GM18909 (cell line): Measurements from ENCODE around the gene PCDHB5.
"Not testable (repeated sequence)": the region's sequence is repeated elsewhere in the genome, so short reads cannot be mapped to it uniquely, and the experiment has no call there.

Source experiments
- ATAC-seq: cut with Tn5 transposase; IDR thresholded peaks from one replicate; pipeline ENCODE4 v1.9.1; 2021; ENCODE audit warnings: mild to moderate bottlenecking; ENCODE audit not compliant: unreplicated experiment, poor library complexity

Gene PCDHB5

GRCh38 chr5:141135030-141135717, at the start of gene PCDHB5:
Gene PCDHB5, plus strand, starts transcription at chr5:141135206. Its CDS starts 229 bp downstream, at chr5:141135435.
- ATAC-seq = no peak

GRCh38 chr5:141094481-141095262, 40.3 kb upstream of the PCDHB5 start, which contains the start of gene PCDHB2:
Gene PCDHB2, plus strand, starts transcription at chr5:141094615. Its CDS starts 176 bp downstream, at chr5:141094791.
- no peak for ATAC-seq

- no peak for ATAC-seq
These were observed 39.8 kb upstream of the PCDHB5 start for GRCh38 chr5:141095263-141095641.

DNA sequence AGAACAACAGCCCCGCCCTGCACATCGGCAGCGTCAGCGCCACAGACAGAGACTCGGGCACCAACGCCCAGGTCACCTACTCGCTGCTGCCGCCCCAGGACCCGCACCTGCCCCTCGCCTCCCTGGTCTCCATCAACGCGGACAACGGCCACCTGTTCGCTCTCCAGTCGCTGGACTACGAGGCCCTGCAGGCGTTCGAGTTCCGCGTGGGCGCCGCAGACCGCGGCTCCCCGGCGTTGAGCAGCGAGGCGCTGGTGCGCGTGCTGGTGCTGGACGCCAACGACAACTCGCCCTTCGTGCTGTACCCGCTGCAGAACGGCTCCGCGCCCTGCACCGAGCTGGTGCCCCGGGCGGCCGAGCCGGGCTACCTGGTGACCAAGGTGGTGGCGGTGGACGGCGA, 38.8 kb upstream of the PCDHB5 start:
- ATAC-seq = not testable (repeated sequence)

DNA sequence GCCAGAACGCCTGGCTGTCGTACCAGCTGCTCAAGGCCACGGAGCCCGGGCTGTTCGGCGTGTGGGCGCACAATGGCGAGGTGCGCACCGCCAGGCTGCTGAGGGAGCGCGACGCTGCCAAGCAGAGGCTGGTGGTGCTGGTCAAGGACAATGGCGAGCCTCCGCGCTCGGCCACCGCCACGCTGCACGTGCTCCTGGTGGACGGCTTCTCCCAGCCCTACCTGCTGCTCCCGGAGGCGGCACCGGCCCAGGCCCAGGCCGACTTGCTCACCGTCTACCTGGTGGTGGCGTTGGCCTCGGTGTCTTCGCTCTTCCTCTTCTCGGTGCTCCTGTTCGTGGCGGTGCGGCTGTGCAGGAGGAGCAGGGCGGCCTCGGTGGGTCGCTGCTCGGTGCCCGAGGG, 38.4 kb upstream of the PCDHB5 start:
- not testable (repeated sequence) for ATAC-seq

- no peak for ATAC-seq
These were observed 34.7 kb upstream of the PCDHB5 start, which contains the start of gene PCDHB3 for GRCh38 chr5:141100243-141100805. Gene PCDHB3, plus strand, starts transcription at chr5:141100473. Its CDS starts 177 bp downstream, at chr5:141100650.

- no peak for ATAC-seq
These were observed 33.9 kb upstream of the PCDHB5 start for GRCh38 chr5:141101059-141101458.

- ATAC-seq = not testable (repeated sequence)
These were observed 32.9 kb upstream of the PCDHB5 start for GRCh38 chr5:141102070-141102469.

DNA sequence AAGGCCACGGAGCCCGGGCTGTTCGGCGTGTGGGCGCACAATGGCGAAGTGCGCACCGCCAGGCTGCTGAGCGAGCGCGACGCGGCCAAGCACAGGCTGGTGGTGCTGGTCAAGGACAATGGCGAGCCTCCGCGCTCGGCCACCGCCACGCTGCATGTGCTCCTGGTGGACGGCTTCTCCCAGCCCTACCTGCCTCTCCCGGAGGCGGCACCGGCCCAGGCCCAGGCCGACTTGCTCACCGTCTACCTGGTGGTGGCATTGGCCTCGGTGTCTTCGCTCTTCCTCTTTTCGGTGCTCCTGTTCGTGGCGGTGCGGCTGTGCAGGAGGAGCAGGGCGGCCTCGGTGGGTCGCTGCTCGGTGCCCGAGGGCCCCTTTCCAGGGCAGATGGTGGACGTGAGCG, 32.5 kb upstream of the PCDHB5 start:
- ATAC-seq = not testable (repeated sequence)

DNA sequence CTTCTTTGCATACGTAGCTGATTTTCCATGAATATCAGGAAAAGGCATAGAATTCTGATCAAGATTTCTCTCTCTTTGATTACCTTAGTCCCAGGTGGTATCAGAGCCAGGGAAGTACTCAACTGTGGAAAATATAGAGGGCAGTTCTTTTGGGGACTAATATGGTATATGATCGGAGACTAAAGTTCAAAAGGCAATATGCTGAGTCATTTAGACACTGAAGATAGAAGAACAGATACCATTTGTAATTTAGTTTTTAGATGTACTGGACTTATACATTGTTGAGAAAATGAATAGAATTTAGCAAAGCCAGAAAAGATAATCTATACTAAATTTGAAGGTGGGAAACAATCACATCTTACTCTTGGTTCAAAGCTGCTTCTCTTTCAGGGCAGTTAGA, 29.7 kb upstream of the PCDHB5 start:
- no peak for ATAC-seq

DNA sequence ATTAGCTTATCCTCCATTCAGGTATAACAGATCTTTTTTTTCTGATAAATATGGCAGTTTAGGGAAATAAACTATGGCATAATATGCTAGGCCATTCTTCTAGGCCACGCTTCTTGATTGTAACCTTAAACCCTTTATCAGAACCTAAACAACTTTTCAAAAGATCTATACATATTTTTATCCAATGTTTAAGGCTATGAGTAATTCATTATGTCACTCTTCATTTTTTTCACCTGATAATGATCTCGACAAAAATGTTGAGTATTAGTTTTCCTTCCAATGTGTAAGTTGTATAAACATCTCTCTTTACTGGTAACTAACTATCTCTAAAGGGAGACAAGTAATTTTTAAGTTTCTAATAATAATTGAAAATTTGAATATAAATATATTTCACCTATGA, 15.8 kb upstream of the PCDHB5 start:
- no peak for ATAC-seq

DNA sequence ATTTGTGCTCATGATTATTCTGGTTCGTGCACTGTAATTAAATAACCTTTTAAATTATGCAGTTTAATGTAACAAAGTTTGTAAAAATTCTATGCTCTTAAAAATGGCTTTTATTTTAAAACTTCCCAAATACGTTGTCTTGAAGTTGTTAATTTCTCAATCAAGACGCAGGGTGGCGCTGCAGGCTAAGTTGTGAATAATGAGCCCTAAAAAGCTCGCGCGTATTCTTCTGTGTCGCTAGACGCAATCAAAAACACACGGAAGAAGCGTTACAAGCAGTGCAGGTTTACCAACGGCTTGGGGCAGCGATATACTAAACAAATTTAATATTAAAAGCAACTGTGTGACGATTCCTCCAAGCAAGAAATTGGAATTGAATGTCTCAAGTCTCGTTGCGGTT, 13.4 kb upstream of the PCDHB5 start, which contains the start of gene PCDHB4:
TSS of gene PCDHB4 (plus strand) at position 256 of the 400 bp plus-strand sequence. CDS start 181 bp downstream, outside the sequence.
- ATAC-seq = no peak

- ATAC-seq = no peak
These were observed 13.0 kb upstream of the PCDHB5 start for GRCh38 chr5:141121985-141122384.

DNA sequence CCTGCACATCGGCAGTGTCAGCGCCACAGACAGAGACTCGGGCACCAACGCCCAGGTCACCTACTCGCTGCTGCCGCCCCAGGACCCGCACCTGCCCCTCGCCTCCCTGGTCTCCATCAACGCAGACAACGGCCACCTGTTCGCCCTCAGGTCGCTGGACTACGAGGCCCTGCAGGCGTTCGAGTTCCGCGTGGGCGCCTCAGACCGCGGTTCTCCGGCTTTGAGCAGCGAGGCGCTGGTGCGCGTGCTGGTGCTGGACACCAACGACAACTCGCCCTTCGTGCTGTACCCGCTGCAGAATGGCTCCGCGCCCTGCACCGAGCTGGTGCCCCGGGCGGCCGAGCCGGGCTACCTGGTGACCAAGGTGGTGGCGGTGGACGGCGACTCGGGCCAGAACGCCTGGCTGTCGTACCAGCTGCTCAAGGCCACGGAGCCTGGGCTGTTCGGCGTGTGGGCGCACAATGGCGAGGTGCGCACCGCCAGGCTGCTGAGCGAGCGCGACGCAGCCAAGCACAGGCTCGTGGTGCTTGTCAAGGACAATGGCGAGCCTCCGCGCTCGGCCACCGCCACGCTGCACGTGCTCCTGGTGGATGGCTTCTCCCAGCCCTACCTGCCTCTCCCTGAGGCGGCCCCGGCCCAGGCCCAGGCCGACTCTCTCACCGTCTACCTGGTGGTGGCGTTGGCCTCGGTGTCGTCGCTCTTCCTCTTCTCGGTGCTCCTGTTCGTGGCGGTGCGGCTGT, 11.4 kb upstream of the PCDHB5 start:
- ATAC-seq = not testable (repeated sequence)

- ATAC-seq = no peak
These were observed 7.7 kb upstream of the PCDHB5 start for GRCh38 chr5:141127305-141127704.

GRCh38 chr5:141135718-141136266, 786 bp downstream of the PCDHB5 start:
- no peak for ATAC-seq

DNA sequence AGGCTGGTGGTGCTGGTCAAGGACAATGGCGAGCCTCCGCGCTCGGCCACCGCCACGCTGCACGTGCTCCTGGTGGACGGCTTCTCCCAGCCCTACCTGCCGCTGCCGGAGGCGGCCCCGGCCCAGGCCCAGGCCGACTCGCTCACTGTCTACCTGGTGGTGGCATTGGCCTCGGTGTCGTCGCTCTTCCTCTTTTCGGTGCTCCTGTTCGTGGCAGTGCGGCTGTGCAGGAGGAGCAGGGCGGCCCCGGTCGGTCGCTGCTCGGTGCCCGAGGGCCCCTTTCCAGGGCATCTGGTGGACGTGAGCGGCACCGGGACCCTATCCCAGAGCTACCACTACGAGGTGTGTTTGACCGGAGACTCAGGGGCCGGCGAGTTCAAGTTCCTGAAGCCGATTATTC, 2.3 kb downstream of the PCDHB5 start:
- not testable (repeated sequence) for ATAC-seq

GRCh38 chr5:141149812-141150211, 14.8 kb downstream of the PCDHB5 start, which contains the start of gene PCDHB6:
Gene PCDHB6, plus strand, starts transcription at chr5:141150057. Its CDS starts 201 bp downstream, at chr5:141150258.
- no peak for ATAC-seq

DNA sequence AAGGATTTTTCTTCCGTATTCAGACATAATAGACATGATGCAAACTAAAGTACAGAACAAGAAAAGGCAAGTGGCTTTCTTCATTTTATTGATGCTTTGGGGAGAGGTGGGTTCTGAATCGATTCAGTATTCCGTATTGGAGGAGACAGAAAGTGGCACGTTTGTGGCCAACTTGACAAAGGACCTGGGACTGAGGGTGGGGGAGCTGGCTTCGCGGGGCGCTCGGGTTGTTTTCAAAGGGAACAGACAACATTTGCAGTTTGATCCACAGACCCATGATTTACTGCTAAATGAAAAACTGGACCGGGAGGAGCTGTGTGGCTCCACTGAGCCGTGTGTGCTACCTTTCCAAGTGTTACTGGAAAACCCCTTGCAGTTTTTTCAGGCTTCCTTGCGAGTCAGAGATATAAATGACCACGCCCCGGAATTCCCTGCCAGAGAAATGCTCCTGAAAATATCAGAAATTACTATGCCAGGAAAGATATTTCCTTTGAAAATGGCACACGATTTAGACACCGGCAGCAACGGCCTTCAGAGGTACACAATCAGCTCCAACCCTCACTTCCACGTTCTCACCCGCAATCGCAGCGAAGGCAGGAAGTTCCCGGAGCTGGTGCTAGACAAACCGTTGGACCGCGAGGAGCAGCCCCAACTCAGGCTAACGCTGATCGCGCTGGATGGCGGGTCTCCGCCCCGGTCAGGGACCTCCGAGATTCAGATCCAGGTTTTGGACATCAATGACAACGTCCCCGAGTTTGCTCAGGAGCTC, 15.4 kb downstream of the PCDHB5 start:
- no peak for ATAC-seq
